GM13976 (cell line): ENCODE data around the gene PFKFB3.

Source experiments
- DNase-seq: peaks from one replicate; pipeline ENCODE4 v3.0.0; 2012; ENCODE audit warnings: low spot score
- CTCF ChIP-seq: IDR thresholded peaks from 2 replicates; pipeline ENCODE4 v1.5.1; 2012; ENCODE audit warnings: borderline replicate concordance, mild to moderate bottlenecking; ENCODE audit not compliant: insufficient read depth; ENCODE audit errors: extremely low read depth, missing control alignments, control extremely low read depth
- in situ Hi-C: fragments of 300-500 bp; cut with MboI; formaldehyde crosslinking; loops from one replicate; pipeline ENCODE4 v1.12.0; 2022; ENCODE audit warnings: low sequenced_read_pairs, mixed read lengths, inconsistent platforms; ENCODE audit not compliant: unreplicated experiment

Gene PFKFB3

GRCh38 chr10:6217611-6218010 lies 14.9 kb downstream of the PFKFB3 start:
- TF ChIP-seq CTCF: no peak
- in situ Hi-C loops: no loop called here
- DNase-seq: no peak

- no peak for DNase-seq
- in situ Hi-C loops: no loop called here
Measured at GRCh38 chr10:6218692-6219493, 16.2 kb downstream of the PFKFB3 start.

GRCh38 chr10:6219494-6219836 lies 16.7 kb downstream of the PFKFB3 start:
- no peak for DNase-seq
- in situ Hi-C loops: no loop called here
- no peak for TF ChIP-seq CTCF

More at GRCh38 chr10:6218692-6219493, 16.2 kb downstream of the PFKFB3 start:
- no peak for TF ChIP-seq CTCF

- in situ Hi-C loops: no loop called here
- TF ChIP-seq CTCF: no peak
- no peak for DNase-seq
Measured at GRCh38 chr10:6220418-6221191, 17.9 kb downstream of the PFKFB3 start.

- DNase-seq: no peak
- in situ Hi-C loops: no loop called here
- no peak for TF ChIP-seq CTCF
Measured at GRCh38 chr10:6221192-6221940, 18.6 kb downstream of the PFKFB3 start.

- no peak for DNase-seq
- in situ Hi-C loops: no loop called here
- TF ChIP-seq CTCF: no peak
Measured at GRCh38 chr10:6221971-6222751, 19.4 kb downstream of the PFKFB3 start.
